Activated T-cell treated with anti-CD3 and anti-CD28 coated beads, Interleukin-2, amount 50 U/mL, for 72 hours (primary cell): ENCODE data around the gene LY6G6F. TPM values are rescaled to one million over a fixed set of nuclear protein-coding genes. Genes with fewer than 3 reads are reported as not detected.
A peak's percentile ranks its signal among the peaks of the same experiment; 100 is the strongest.
"Not testable (repeated sequence)": the region's sequence is repeated elsewhere in the genome, so short reads cannot be mapped to it uniquely, and the experiment has no call there.

Experiments used
- ATAC-seq, 2 donors: fragments of 150-1000 bp; cut with Tn5 transposase; replicated peaks in 1 of 2; 2 replicates each; pipeline ENCODE4 v1.10.0; 2021; ENCODE audit warnings: moderate library complexity in 2 of 2, mild to moderate bottlenecking in 1 of 2
- DNase-seq, 2 donors: peaks; one replicate each; pipeline ENCODE4 v3.0.0; 2021 to 2022; ENCODE audit warnings: mixed read lengths in 1 of 2
- H3K27ac Mint-ChIP-seq: one replicate; pipeline ENCODE4 v1.8.0; 2022; ENCODE audit warnings: mild to moderate bottlenecking, moderate library complexity, mixed read lengths
- H3K27me3 Mint-ChIP-seq: one replicate; pipeline ENCODE4 v1.8.0; 2022; ENCODE audit warnings: low read depth, mixed read lengths
- H3K36me3 Mint-ChIP-seq, 2 donors: one replicate each; pipeline ENCODE4 v1.8.0; 2022; ENCODE audit warnings: mixed read lengths in 2 of 2, mild to moderate bottlenecking in 1 of 2; ENCODE audit not compliant: insufficient read depth in 2 of 2
- H3K4me1 Mint-ChIP-seq: one replicate; pipeline ENCODE4 v1.8.0; 2022; ENCODE audit warnings: low read depth, mixed read lengths
- H3K4me3 Mint-ChIP-seq, 2 donors: one replicate each; pipeline ENCODE4 v1.8.0; 2022; ENCODE audit warnings: mild to moderate bottlenecking in 2 of 2, mixed read lengths in 2 of 2, moderate library complexity in 2 of 2
- H3K9me3 Mint-ChIP-seq, 2 donors: one replicate each; pipeline ENCODE4 v1.8.0; 2022; ENCODE audit warnings: mixed read lengths in 2 of 2
- total RNA-seq, 2 donors: library from RNA; stranded (reverse); gene quantifications; one replicate each; pipeline ENCODE4 v1.2.3, GENCODE V29; 2022

Gene LY6G6F
- total RNA-seq, 2 donors from 2014 or later: not detected

DNA sequence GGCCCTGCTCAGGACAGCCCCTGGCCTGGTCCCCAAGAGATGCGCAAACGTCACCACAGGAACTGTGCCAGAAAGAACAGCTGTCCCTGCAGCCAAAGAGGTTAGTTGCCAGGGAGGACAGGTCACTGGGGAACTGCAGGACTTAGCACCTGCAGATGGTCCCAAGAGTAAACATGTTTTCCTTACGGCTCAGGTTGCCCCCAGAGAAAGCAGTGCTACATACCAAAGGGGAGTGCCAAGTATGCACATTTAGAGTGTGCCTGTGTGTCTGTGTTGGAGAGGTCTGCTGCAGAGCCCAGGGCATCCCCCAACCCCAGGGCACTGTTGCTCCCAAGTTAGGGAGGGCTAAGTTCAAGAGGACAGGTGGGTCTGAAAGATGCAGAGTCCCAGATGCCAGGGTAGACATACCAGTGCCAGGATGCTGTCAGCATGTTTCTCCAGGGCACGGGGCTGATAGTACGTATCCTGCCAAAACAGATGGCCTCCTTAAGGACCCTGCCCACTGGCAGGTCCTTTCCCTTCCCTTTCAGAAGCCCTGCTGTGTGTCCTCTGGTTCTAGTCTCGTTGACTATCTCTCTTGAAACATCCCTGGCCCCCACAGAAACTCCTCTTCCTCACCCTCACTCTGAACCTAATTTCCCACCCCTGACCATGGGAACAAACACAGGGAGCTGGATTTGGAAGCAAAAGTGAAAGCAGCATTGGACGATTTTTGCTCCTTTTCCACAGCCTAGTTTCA is 4.8 kb upstream of the LY6G6F start:
- ATAC-seq: no peak
- Mint-ChIP-seq H3K27me3 (no peaks in the 10 kb centered on the region), H3K36me3 (peaks cover 6 to 9% of the 10 kb centered on the region in 2 donors), H3K9me3 (no peaks in the 10 kb centered on the region), H3K4me1 (peaks cover 40% of the 10 kb centered on the region), H3K4me3 (peak overlapping the region; percentile 87 to 90), H3K27ac (peak overlapping the region; percentile 95)
- no peak for DNase-seq

DNA sequence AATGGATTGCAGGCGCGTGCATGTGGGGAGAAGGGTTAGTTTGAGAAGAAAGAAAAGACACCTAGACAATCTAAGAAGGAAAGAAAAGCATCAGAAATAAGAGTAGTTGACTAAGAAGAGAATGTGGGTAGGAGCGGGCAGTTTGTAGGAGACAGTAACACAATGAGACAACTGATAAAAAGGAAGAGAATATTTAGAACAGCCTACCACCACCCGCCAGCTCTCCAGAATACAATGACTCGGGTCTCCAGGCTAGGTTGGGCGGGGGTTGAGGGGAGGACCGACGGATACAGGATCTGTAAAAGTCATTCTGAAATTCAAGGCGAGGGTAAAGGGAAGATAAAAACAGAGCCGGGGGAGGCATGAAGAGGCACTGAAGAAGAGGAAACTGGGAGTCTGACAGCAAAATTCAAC is 4.3 kb upstream of the LY6G6F start:
- no peaks in the 10 kb centered on the region for H3K9me3 Mint-ChIP-seq
- ATAC-seq (peak; percentile 13 to 24), DNase-seq (peak; percentile 36 to 45)
- peaks cover 37% of the 10 kb centered on the region for H3K4me1 Mint-ChIP-seq
- peak overlapping the region; percentile 87 to 90 for H3K4me3 Mint-ChIP-seq
- peaks cover 6 to 9% of the 10 kb centered on the region in 2 donors for H3K36me3 Mint-ChIP-seq
- H3K27ac Mint-ChIP-seq: peak overlapping the region; percentile 95
- H3K27me3 Mint-ChIP-seq: no peaks in the 10 kb centered on the region

DNA sequence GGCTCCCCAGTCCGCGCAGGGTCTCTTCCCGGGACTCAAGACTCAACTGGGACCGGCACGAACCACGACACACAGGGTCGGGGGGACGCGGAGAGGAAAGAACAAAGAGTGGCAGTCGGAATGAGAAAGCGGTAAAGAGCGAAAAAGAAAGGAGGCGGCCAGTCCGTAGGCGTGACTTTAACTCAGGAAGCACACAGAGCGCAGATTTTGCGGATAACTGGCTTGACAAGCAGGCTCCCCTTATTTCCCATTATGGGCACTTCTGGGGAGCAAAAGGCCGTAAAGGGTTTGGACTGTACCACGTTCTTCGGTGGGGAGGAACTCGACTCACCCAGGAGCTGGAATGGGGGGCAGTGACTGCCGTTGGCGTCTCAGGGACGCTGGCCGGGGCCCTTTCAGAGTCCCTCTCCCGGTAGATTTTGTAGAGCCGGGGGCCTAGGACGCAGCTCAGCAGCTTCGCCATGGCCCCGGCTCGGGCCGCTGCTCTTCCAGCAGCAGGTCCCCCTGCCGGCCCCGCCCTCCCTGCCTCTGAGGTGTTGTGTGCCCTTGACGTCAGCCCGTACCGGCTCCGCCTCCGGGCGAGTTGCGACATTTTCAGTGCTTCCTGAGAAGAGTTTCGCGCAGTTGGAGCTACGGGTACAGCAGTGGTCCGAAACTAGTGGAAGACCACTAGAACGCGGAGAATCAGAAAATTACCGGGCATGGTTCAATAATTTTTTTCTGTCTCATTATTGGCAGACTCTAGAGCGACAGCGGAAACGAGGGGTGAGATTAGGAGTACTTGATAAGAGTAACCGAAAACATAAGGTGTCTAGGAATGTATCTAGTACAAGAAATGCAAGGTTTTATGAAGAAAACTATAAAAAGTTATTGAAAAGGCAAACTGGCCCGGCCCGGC is 3.6 kb upstream of the LY6G6F start, which contains the start of gene ABHD16A:
Gene ABHD16A (minus strand): TSS at position 506 of the 898 bp plus-strand sequence. CDS start 43 bp downstream, at position 463.
- Mint-ChIP-seq H3K9me3 (no peaks in the 10 kb centered on the region), H3K4me1 (peaks cover 30% of the 10 kb centered on the region), H3K27me3 (no peaks in the 10 kb centered on the region), H3K27ac (peak within 1 kb of the TSS; percentile 95), H3K4me3 (peak within 1 kb of the TSS; percentile 87 to 90), H3K36me3 (peaks cover 6% of the 10 kb centered on the region in 2 donors)
- ATAC-seq (peak; percentile 97), DNase-seq (peak; percentile 97 to 98)

DNA sequence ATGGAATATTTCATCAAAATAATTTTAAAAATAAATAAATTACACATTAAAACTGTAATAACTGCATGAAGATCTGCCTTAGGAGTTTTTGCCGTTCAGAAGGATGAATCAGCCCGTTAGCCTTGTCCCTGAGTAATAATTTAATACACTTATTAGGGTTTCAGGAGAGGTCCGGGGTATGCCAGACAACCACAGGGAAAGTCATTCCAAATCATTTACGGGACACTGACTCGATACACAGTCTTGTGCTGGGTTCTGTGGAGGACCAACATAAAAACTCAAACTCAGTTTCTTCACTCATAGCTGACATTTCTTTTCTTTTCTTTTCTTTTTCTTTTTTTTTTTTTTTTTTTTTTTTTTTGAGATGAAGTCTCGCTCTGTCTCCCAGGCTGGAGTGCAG is 735 bp upstream of the LY6G6F start:
- H3K9me3 Mint-ChIP-seq: no peaks in the 10 kb centered on the region
- no peak overlapping the region for H3K27ac Mint-ChIP-seq
- H3K4me3 Mint-ChIP-seq: no peak overlapping the region
- DNase-seq: no peak
- no peak for ATAC-seq
- H3K36me3 Mint-ChIP-seq: peaks cover 6% of the 10 kb centered on the region in 2 donors
- no peaks in the 10 kb centered on the region for H3K27me3 Mint-ChIP-seq
- peaks cover 29% of the 10 kb centered on the region for H3K4me1 Mint-ChIP-seq

DNA sequence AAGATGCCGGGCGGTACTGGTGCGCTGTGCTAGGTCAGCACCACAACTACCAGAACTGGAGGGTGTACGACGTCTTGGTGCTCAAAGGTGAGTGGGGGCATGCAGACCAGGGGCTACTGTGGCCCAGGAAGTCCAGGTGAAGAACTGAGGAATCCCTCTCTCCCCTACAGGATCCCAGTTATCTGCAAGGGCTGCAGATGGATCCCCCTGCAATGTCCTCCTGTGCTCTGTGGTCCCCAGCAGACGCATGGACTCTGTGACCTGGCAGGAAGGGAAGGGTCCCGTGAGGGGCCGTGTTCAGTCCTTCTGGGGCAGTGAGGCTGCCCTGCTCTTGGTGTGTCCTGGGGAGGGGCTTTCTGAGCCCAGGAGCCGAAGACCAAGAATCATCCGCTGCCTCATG is 1.0 kb downstream of the LY6G6F start:
- peaks cover under 1% of the 10 kb centered on the region in 2 donors for H3K36me3 Mint-ChIP-seq
- DNase-seq: no peak
- H3K9me3 Mint-ChIP-seq: no peaks in the 10 kb centered on the region
- H3K4me3 Mint-ChIP-seq: no peak overlapping the region
- H3K27me3 Mint-ChIP-seq: no peaks in the 10 kb centered on the region
- H3K27ac Mint-ChIP-seq: no peak overlapping the region
- H3K4me1 Mint-ChIP-seq: peaks cover 18% of the 10 kb centered on the region
- no peak for ATAC-seq

DNA sequence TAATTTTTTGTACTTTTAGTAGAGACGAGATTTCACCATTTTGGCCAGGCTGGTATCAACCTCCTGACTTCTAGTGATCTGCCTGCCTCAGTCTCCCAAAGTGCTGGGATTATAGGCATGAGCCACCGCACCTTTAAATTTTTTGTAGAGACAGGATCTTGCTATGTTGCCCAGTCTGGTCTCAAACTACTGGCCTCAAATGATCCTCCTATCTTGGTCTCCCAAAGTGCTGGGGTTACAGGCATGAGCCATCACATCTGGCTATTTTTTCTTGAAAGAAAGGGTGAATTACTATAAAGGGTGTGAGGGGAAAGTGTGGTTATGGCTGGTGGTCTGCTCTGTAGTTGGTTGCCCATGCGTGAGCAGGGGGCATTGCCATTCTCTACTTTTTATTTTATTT is 1.6 kb downstream of the LY6G6F start:
- no peak overlapping the region for H3K4me3 Mint-ChIP-seq
- H3K4me1 Mint-ChIP-seq: peaks cover 17% of the 10 kb centered on the region
- H3K36me3 Mint-ChIP-seq: no peaks in the 10 kb centered on the region
- no peaks in the 10 kb centered on the region for H3K27me3 Mint-ChIP-seq
- ATAC-seq (no peak), DNase-seq (no peak)
- H3K27ac Mint-ChIP-seq: no peak overlapping the region
- H3K9me3 Mint-ChIP-seq: no peaks in the 10 kb centered on the region

DNA sequence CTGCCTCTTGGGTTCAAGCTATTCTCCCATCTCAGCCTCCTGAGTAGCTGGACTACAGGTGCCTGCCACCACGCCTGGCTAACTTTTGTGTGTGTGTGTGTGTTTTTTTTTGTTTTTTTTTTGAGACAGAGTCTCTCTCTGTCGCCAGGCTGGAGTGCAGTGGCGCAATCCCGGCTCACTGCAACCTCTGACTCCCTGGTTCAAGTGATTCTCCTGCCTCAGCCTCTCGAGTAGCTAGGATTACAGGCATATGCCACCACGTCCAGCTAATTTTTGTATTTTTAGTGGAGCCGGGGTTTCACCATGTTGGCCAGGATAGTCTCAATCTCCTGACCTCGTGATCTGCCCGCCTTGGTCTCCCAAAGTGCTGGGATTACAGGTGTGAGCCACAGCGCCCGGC is 2.5 kb downstream of the LY6G6F start:
- H3K4me3 Mint-ChIP-seq, H3K27ac Mint-ChIP-seq: not testable (repeated sequence)

DNA sequence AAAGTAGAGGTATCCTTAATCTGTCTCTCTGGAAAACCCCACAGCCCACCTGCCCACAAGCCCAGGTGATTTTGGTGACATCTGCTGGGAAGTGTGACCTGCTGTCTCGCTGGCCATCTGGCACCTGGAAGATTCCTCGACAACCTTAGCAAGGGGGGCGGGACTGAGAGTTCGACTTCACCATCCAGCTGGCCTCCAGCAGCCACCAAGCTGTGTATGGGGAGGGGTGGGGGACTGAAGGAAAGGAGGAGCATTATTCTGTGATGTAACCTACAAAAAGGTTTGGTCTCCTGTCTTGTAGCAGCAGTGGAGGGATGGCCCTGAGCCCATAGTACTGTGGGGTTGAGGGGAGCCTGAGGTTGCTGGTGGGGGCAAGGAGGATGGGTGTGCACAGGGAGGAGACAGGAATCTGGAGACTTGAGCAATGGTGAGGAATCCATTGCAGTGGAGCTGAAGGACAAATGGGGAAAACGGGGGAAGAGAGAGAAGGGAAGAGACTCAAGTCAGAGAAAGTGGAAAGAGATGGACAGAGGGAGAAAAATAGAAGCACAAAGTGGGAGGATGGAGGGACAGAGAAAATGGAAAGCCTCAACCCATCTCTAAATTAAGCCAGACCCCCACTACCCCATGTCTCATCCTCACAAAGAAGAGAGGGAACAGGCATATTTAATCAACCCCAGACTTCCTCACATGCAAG is 4.0 kb downstream of the LY6G6F start:
- peaks cover 15% of the 10 kb centered on the region for H3K4me1 Mint-ChIP-seq
- no peaks in the 10 kb centered on the region for H3K36me3 Mint-ChIP-seq
- peak overlapping the region in 1 of 2 donors; percentile 20 for H3K4me3 Mint-ChIP-seq
- ATAC-seq: no peak
- H3K27ac Mint-ChIP-seq: no peak overlapping the region
- H3K9me3 Mint-ChIP-seq: no peaks in the 10 kb centered on the region
- H3K27me3 Mint-ChIP-seq: peaks cover 6% of the 10 kb centered on the region
- DNase-seq: no peak

More for the DNA sequence above, 2.5 kb downstream of the LY6G6F start:
- H3K9me3 Mint-ChIP-seq, DNase-seq, ATAC-seq, H3K36me3 Mint-ChIP-seq, H3K27me3 Mint-ChIP-seq: not testable (repeated sequence)
- H3K4me1 Mint-ChIP-seq: peaks cover 12% of the 10 kb centered on the region

DNA sequence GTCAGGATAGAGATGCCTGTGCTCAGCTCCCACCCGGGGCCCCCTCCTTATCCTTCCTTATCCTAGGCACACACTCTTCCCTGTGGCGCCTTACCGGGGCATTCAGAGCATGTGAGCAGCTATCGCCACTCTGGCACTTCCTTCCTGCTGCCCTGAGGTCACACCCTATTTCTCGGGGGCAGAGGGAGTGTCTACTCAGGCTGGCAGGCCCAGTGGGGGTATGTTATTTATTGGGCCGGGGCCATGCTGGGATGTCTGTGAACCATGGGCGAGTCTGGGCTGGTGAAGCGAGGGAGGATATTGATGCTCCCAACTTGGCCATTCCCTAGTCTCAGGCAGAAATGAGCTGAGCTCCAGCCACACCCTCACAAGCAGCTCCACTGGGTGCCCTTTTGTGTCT is 4.6 kb downstream of the LY6G6F start:
- Mint-ChIP-seq H3K4me3 (no peak overlapping the region), H3K27me3 (peaks cover 6% of the 10 kb centered on the region), H3K4me1 (peaks cover 15% of the 10 kb centered on the region), H3K36me3 (no peaks in the 10 kb centered on the region), H3K27ac (no peak overlapping the region), H3K9me3 (no peaks in the 10 kb centered on the region)
- DNase-seq (no peak), ATAC-seq (peak in 1 of 2 donors; percentile 38)

DNA sequence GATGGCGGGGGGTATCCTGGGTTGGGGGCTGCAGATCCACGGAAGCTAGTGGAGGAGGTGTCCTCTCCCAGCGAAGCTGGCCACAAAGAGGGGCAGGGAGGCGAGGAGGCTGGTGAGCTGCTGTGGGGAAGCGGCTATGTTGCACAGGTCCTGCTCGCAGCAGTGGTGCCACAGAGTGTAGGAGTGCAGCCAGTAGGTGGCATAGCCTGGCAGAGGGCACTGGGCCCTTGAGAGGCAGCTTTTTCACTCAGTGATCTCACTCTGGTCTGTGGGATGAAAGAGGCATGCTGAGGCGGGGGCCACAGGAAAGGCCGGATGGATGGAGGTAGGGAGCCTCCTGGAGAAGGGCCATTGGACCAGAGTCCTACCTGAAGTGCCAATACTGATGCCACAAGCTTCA is 5.6 kb downstream of the LY6G6F start:
- ATAC-seq (peak; percentile 44 to 52), DNase-seq (no peak)
- peaks cover 6% of the 10 kb centered on the region for H3K27me3 Mint-ChIP-seq

DNA sequence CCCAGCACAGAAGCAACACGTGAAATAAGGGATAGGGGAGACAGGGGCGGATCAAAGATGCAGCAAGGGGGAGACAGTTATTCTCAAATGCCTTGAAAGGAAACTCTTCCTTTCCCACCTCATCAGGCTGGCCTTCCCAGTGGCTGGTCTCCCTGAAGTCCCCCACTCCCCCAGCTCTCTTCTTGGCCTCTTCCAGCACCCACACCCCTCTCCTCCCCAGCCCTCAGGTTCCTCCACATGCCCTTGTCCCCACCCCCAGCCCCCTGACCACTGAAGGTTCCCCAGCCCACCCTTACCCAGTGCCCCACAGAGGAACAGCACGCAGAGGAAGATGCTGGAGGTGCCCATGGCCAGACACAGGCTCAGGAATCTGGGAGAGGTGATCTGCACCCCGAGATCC is 6.8 kb downstream of the LY6G6F start:
- ATAC-seq: no peak
- Mint-ChIP-seq H3K4me1 (peaks cover 15% of the 10 kb centered on the region), H3K36me3 (no peaks in the 10 kb centered on the region), H3K4me3 (no peak overlapping the region), H3K27me3 (peaks cover 6% of the 10 kb centered on the region), H3K9me3 (no peaks in the 10 kb centered on the region), H3K27ac (no peak overlapping the region)
- DNase-seq: no peak

More for the DNA sequence above, 5.6 kb downstream of the LY6G6F start:
- Mint-ChIP-seq H3K27ac (no peak overlapping the region), H3K9me3 (no peaks in the 10 kb centered on the region), H3K4me1 (peaks cover 15% of the 10 kb centered on the region), H3K36me3 (no peaks in the 10 kb centered on the region), H3K4me3 (no peak overlapping the region)

DNA sequence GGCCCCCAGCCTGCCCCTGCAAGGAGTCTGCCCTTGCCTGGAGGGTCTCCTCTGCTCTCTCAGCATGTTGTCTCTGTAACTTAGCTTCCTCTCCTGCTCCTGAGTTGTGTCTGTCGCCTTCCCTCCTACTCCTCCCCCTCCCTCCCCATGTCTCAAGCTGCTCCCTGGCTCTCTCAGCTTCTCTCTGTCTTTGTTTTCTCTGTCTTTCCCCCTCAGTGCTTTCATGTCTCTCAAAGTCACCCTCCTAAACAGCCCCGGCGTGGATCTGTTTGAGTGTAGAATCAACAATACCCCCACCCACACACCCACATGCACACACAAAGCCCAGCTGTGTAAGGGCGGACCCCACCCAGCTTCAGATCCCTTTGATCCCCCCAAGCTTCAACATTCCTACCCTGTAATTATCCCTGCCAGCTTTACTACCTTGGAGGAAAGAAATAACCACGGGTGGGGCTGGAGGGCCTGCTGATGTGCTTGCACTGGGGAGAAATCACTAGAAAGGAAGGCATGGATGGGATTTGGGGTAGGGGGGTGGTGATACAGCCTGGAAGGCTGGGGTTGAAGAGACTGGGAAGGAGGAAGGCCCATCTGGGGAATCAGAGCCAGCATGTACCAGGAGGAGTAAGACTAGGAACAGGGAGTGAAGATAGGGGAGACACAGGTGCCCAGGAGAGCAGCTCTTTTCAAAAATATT is 7.5 kb downstream of the LY6G6F start:
- no peaks in the 10 kb centered on the region for H3K9me3 Mint-ChIP-seq
- H3K4me1 Mint-ChIP-seq: peaks cover 15% of the 10 kb centered on the region
- DNase-seq (no peak), ATAC-seq (no peak)
- no peak overlapping the region for H3K27ac Mint-ChIP-seq
- peaks cover 6% of the 10 kb centered on the region for H3K27me3 Mint-ChIP-seq
- no peaks in the 10 kb centered on the region for H3K36me3 Mint-ChIP-seq
- no peak overlapping the region for H3K4me3 Mint-ChIP-seq
